KMS-11 (cell line): ENCODE data around the gene DLG1.

ENCODE experiments used
- H2AFZ ChIP-seq: fragments of 200-600 bp; sonication (generic); 2 replicates; pipeline ENCODE4 v1.6.1; 2016; ENCODE audit warnings: antibody characterized with exemption, mixed run types, low read depth
- H3K27ac ChIP-seq: fragments of 200-600 bp; sonication (generic); 2 replicates; pipeline ENCODE4 v1.6.1; 2016; ENCODE audit warnings: mild to moderate bottlenecking, mixed run types
- H3K27me3 ChIP-seq: fragments of 200-600 bp; sonication (generic); 2 replicates; pipeline ENCODE4 v1.6.1; 2017; ENCODE audit warnings: mild to moderate bottlenecking, low read depth, mixed run types, moderate library complexity; ENCODE audit not compliant: insufficient read depth
- H3K36me3 ChIP-seq: fragments of 200-600 bp; sonication (generic); 2 replicates; pipeline ENCODE4 v1.6.1; 2017; ENCODE audit warnings: mild to moderate bottlenecking, mixed run types; ENCODE audit not compliant: insufficient read depth
- H3K4me1 ChIP-seq: fragments of 200-600 bp; sonication (generic); 2 replicates; pipeline ENCODE4 v1.6.1; 2016; ENCODE audit warnings: mild to moderate bottlenecking, low read depth, mixed run types; ENCODE audit not compliant: poor library complexity, severe bottlenecking
- H3K4me2 ChIP-seq: fragments of 200-600 bp; sonication (generic); 2 replicates; pipeline ENCODE4 v1.7.0; 2016; ENCODE audit warnings: mild to moderate bottlenecking, mixed run types
- H3K4me3 ChIP-seq: fragments of 200-600 bp; sonication (generic); IDR thresholded peaks from 2 replicates; pipeline ENCODE4 v1.6.1; 2017; ENCODE audit warnings: low read depth, low read length, mixed read lengths; ENCODE audit not compliant: insufficient read depth
- H3K79me2 ChIP-seq: fragments of 200-600 bp; sonication (generic); 2 replicates; pipeline ENCODE4 v1.6.1; 2016; ENCODE audit warnings: low read depth, mixed run types; ENCODE audit not compliant: insufficient read depth
- H3K9ac ChIP-seq: fragments of 200-600 bp; sonication (generic); 2 replicates; pipeline ENCODE4 v1.6.1; 2016; ENCODE audit warnings: mild to moderate bottlenecking, mixed run types
- H4K20me1 ChIP-seq: fragments of 200-600 bp; sonication (generic); 2 replicates; pipeline ENCODE4 v1.6.1; 2016; ENCODE audit warnings: mild to moderate bottlenecking, mixed run types; ENCODE audit not compliant: insufficient read depth
- TF ChIP-seq, protein P1 (sequence below): fragments of 200-600 bp; sonication (generic); conservative IDR thresholded peaks from 2 replicates; pipeline ENCODE4 v1.6.1; 2017; ENCODE audit warnings: low read depth, mild to moderate bottlenecking, antibody characterized with exemption, low read length, moderate library complexity, mixed read lengths

DLG1 gene

DNA sequence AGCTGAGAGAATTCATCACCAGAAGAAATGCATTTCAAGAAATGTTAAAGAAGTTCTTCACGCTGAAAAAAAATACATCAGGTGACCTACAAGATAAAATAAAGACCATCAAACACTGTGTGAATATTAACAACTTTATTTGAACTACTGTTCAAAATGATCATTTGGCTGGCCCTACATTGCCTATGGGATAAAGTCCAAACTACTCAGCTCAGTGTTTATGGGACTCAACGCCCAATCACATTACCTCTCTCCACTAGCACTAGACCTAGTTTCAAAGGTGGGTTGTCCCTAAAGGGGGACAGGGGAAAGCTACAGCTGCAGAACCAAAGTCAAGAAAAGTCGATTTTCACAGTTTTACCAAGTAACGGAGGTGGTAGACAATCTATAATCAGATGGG lies 62.0 kb downstream of the DLG1 start:
- H3K36me3 ChIP-seq = no peaks in the 10 kb centered on the region; the same call in 1 of the 2 replicates
- H3K79me2 ChIP-seq = peaks cover 65% of the 10 kb centered on the region; the same call in 1 of the 2 replicates
- H4K20me1 ChIP-seq = 0 out of 2 replicates have a peak, but pooled peaks cover 3% of the 10 kb centered on the region
- no peak overlapping the region for H3K4me2 ChIP-seq
- H3K4me1 ChIP-seq = peaks cover 15% of the 10 kb centered on the region
- H3K27ac ChIP-seq = no peak overlapping the region
- no peak overlapping the region for H3K4me3 ChIP-seq
- H3K9ac ChIP-seq = no peak overlapping the region
- H2AFZ ChIP-seq = no peak overlapping the region
- TF ChIP-seq, protein P1, sequence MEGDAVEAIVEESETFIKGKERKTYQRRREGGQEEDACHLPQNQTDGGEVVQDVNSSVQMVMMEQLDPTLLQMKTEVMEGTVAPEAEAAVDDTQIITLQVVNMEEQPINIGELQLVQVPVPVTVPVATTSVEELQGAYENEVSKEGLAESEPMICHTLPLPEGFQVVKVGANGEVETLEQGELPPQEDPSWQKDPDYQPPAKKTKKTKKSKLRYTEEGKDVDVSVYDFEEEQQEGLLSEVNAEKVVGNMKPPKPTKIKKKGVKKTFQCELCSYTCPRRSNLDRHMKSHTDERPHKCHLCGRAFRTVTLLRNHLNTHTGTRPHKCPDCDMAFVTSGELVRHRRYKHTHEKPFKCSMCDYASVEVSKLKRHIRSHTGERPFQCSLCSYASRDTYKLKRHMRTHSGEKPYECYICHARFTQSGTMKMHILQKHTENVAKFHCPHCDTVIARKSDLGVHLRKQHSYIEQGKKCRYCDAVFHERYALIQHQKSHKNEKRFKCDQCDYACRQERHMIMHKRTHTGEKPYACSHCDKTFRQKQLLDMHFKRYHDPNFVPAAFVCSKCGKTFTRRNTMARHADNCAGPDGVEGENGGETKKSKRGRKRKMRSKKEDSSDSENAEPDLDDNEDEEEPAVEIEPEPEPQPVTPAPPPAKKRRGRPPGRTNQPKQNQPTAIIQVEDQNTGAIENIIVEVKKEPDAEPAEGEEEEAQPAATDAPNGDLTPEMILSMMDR = no peak
- H3K27me3 ChIP-seq = no peaks in the 10 kb centered on the region

DNA sequence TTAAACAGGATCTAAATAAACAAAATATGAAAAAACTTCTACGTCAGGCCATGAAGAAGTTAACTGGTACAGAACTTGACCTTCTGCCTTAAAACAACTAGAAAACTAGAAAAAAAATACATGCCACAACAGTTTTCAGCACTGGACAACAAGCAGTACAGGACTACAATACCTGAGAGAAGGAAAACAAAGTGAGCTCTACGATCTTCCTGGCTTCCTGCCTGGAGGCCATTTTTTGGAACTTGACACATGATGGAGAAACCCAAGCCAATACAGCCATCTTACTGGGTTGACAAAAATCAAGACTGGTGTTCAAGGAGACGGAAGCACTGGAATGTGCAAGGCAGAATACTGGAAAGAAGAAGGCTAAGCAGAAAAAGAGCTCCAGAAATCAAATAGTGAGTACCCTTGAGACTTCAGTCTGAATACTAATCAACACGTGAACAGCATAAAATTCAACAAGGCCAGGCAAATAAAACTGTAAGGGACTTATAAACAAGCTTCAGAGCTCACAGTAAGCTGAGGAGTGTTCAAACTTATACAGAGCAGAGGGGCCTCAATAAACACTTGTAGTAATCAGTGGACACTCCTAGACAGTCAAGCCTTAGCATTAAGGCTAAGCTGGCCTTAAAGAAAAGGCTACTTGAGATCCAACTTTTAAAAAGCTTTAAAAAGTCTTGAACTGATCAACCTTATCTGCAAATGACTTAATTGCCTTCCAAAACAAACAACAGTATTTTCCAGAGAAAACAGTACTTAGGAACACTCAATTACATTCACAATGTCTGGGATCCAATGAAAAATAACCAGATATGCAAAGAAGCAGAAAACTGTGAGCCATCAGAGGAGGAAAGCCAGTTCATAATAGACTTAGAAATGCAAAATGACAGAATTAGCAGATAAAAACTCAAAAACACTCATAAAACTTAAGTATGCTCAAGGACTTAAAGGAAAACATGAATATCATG lies 63.2 kb downstream of the DLG1 start:
- Histone ChIP-seq H4K20me1 (0 out of 2 replicates have a peak, but pooled peaks cover 3% of the 10 kb centered on the region), H3K9ac (no peak overlapping the region), H3K79me2 (peaks cover 54% of the 10 kb centered on the region; the same call in 1 of the 2 replicates), H3K36me3 (no peaks in the 10 kb centered on the region; the same call in 1 of the 2 replicates), H3K4me1 (peaks cover 15% of the 10 kb centered on the region), H2AFZ (no peak overlapping the region), H3K27me3 (no peaks in the 10 kb centered on the region), H3K4me3 (no peak overlapping the region), H3K4me2 (no peak overlapping the region), H3K27ac (no peak overlapping the region)
- TF ChIP-seq, protein P1 = no peak

GRCh38 chr3:197231321-197231720 lies 67.1 kb downstream of the DLG1 start:
- Histone ChIP-seq H2AFZ (no peak overlapping the region), H4K20me1 (0 out of 2 replicates have a peak, but pooled peaks cover 3% of the 10 kb centered on the region), H3K79me2 (peaks cover 21% of the 10 kb centered on the region; the same call in 1 of the 2 replicates), H3K36me3 (no peaks in the 10 kb centered on the region; the same call in 1 of the 2 replicates), H3K27me3 (no peaks in the 10 kb centered on the region), H3K27ac (no peak overlapping the region), H3K4me1 (no peaks in the 10 kb centered on the region), H3K9ac (no peak overlapping the region), H3K4me3 (no peak overlapping the region), H3K4me2 (no peak overlapping the region)
- TF ChIP-seq, protein P1 = no peak

DNA sequence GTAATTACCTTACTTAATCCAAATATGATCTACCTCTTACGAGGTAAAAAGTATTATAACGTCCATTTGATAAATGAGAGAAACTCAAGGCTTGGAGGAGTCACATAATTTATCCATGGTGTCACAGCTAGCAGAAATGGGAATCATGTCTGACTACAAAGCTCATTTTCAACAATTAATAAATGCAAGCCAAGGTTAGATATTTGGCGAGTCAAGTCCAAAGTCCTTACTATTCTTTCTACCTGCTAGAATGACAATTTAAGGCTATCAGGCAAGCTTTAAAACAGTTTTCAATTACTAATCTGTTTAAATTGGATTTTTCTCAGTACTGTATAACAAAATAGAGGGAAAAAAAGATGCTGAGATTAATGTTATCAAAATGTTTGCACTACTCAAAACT lies 68.6 kb downstream of the DLG1 start:
- H3K9ac ChIP-seq = no peak overlapping the region
- 0 out of 2 replicates have a peak, but pooled peaks cover 3% of the 10 kb centered on the region for H4K20me1 ChIP-seq
- no peak overlapping the region for H3K4me3 ChIP-seq
- H3K36me3 ChIP-seq = no peaks in the 10 kb centered on the region
- H3K4me1 ChIP-seq = no peaks in the 10 kb centered on the region
- H3K79me2 ChIP-seq = peaks cover 16% of the 10 kb centered on the region; the same call in 1 of the 2 replicates
- H3K27me3 ChIP-seq = no peaks in the 10 kb centered on the region
- TF ChIP-seq, protein P1 = no peak
- H3K27ac ChIP-seq = no peak overlapping the region
- no peak overlapping the region for H2AFZ ChIP-seq
- no peak overlapping the region for H3K4me2 ChIP-seq
